NCI-H226 (cell line): ENCODE results near the gene FOXD4.
"Not testable (repeated sequence)": the region's sequence is repeated elsewhere in the genome, so short reads cannot be mapped to it uniquely, and the experiment has no call there.

Experiments
- DNase-seq: peaks from one replicate; pipeline ENCODE4 v3.0.0-alpha.2; 2015

Gene FOXD4

GRCh38 chr9:90851-91250, 27.4 kb downstream of the FOXD4 start:
- peak; percentile 5 for DNase-seq

- DNase-seq: not testable (repeated sequence)
Measured at GRCh38 chr9:88396-89037, 29.7 kb downstream of the FOXD4 start.

GRCh38 chr9:87860-88259, 30.4 kb downstream of the FOXD4 start:
- DNase-seq: not testable (repeated sequence)

- not testable (repeated sequence) for DNase-seq
Measured at GRCh38 chr9:87105-87504, 31.1 kb downstream of the FOXD4 start.

GRCh38 chr9:86697-87096, 31.5 kb downstream of the FOXD4 start:
- DNase-seq: not testable (repeated sequence)

- not testable (repeated sequence) for DNase-seq
Measured at GRCh38 chr9:82932-83689, 35.1 kb downstream of the FOXD4 start.

- DNase-seq: not testable (repeated sequence)
Measured at GRCh38 chr9:78333-78732, 39.9 kb downstream of the FOXD4 start.

- not testable (repeated sequence) for DNase-seq
Measured at GRCh38 chr9:76389-76788, 41.8 kb downstream of the FOXD4 start.

GRCh38 chr9:73900-74525, 44.2 kb downstream of the FOXD4 start:
- not testable (repeated sequence) for DNase-seq

- DNase-seq: not testable (repeated sequence)
Measured at GRCh38 chr9:73076-73899, 44.9 kb downstream of the FOXD4 start.
